Measurements from ENCODE around the gene PLIN5. TPM values are rescaled to one million over a fixed set of nuclear protein-coding genes. Genes with fewer than 3 reads are reported as not detected.
A peak's percentile ranks its signal among the peaks of the same experiment; 100 is the strongest.
"Not testable (repeated sequence)": the region's sequence is repeated elsewhere in the genome, so short reads cannot be mapped to it uniquely, and the experiment has no call there.

PLIN5 gene
- total RNA-seq, 1 donor from 2014 or later = 23.2 TPM

GRCh38 chr19:4567584-4568071 lies 32.6 kb upstream of the PLIN5 start:
- peak; percentile 92 to 95 for DNase-seq (ENCODE audit: low read depth in 2 of 2)

- DNase-seq (ENCODE audit: low read depth in 2 of 2) = no peak
Observed at GRCh38 chr19:4566402-4567051, 31.5 kb upstream of the PLIN5 start.

- not testable (repeated sequence) for DNase-seq (ENCODE audit: low read depth in 2 of 2)
Observed at GRCh38 chr19:4563562-4563961, 28.5 kb upstream of the PLIN5 start.

GRCh38 chr19:4562085-4562484 lies 27.1 kb upstream of the PLIN5 start:
- not testable (repeated sequence) for DNase-seq (ENCODE audit: low read depth in 2 of 2)

- DNase-seq (ENCODE audit: low read depth in 2 of 2) = peak; percentile 93
Observed at GRCh38 chr19:4559569-4559968, 24.5 kb upstream of the PLIN5 start, which contains the start of gene SEMA6B. TSS of gene SEMA6B (minus strand) at chr19:4559684. CDS start at chr19:4558457, 1,227 bp downstream.

- peak; percentile 58 to 62 for DNase-seq (ENCODE audit: low read depth in 2 of 2)
Observed at GRCh38 chr19:4557971-4558941, 23.2 kb upstream of the PLIN5 start.

- DNase-seq (ENCODE audit: low read depth in 2 of 2) = peak; percentile 35 to 63
Observed at GRCh38 chr19:4557144-4557970, 22.3 kb upstream of the PLIN5 start.

GRCh38 chr19:4556597-4557127 lies 21.6 kb upstream of the PLIN5 start:
- peak; percentile 83 for DNase-seq (ENCODE audit: low read depth in 2 of 2)

- no peak for DNase-seq (ENCODE audit: low read depth in 2 of 2)
Observed at GRCh38 chr19:4555657-4556561, 20.9 kb upstream of the PLIN5 start.

- no peak for DNase-seq (ENCODE audit: low read depth in 2 of 2)
Observed at GRCh38 chr19:4554717-4555116, 19.7 kb upstream of the PLIN5 start.

GRCh38 chr19:4553775-4554174 lies 18.8 kb upstream of the PLIN5 start:
- no peak for DNase-seq (ENCODE audit: low read depth in 2 of 2)

- DNase-seq (ENCODE audit: low read depth in 2 of 2) = no peak
Observed at GRCh38 chr19:4553092-4553695, 18.2 kb upstream of the PLIN5 start.

- DNase-seq (ENCODE audit: low read depth in 2 of 2) = no peak
Observed at GRCh38 chr19:4552525-4552819, 17.4 kb upstream of the PLIN5 start.

GRCh38 chr19:4550479-4551050 lies 15.5 kb upstream of the PLIN5 start:
- no peak for DNase-seq (ENCODE audit: low read depth in 2 of 2)

GRCh38 chr19:4550018-4550417 lies 15.0 kb upstream of the PLIN5 start:
- no peak for DNase-seq (ENCODE audit: low read depth in 2 of 2)

- DNase-seq (ENCODE audit: low read depth in 2 of 2) = no peak
Observed at GRCh38 chr19:4548238-4548584, 13.2 kb upstream of the PLIN5 start.

- peak in 1 of 2 donors; percentile 69 for DNase-seq (ENCODE audit: low read depth in 2 of 2)
Observed at GRCh38 chr19:4547303-4548237, 12.5 kb upstream of the PLIN5 start.

GRCh38 chr19:4543842-4544647 lies 9.0 kb upstream of the PLIN5 start:
- no peak for DNase-seq (ENCODE audit: low read depth in 2 of 2)

Data from lung microvascular endothelial cell (primary cell).